Type B pancreatic cell (in vitro differentiated cells): ENCODE measurements around the gene PAPPA. TPM values are rescaled to one million over a fixed set of nuclear protein-coding genes. Genes with fewer than 3 reads are reported as not detected.

Source experiments
- DNase-seq: peaks from one replicate; pipeline ENCODE4 v3.0.0; 2021; ENCODE audit warnings: mixed read lengths; ENCODE audit not compliant: unreplicated experiment; ENCODE audit errors: extremely low spot score
- H3K27ac Mint-ChIP-seq: 2 replicates; pipeline ENCODE4 v1.8.0; 2021; ENCODE audit warnings: mild to moderate bottlenecking, mixed read lengths
- H3K27me3 Mint-ChIP-seq: 2 replicates; pipeline ENCODE4 v1.8.0; 2021; ENCODE audit warnings: mixed read lengths
- H3K36me3 Mint-ChIP-seq: 2 replicates; pipeline ENCODE4 v1.8.0; 2021; ENCODE audit warnings: mixed read lengths
- H3K4me1 Mint-ChIP-seq: one replicate; pipeline ENCODE4 v1.8.0; 2021; ENCODE audit warnings: mixed read lengths; ENCODE audit not compliant: unreplicated experiment
- H3K4me3 Mint-ChIP-seq: 2 replicates; pipeline ENCODE4 v1.8.0; 2021; ENCODE audit warnings: mild to moderate bottlenecking, mixed read lengths
- H3K9me3 Mint-ChIP-seq: 2 replicates; pipeline ENCODE4 v1.8.0; 2021; ENCODE audit warnings: mixed read lengths
- CTCF ChIP-seq: fragments of 200-600 bp; sonication (generic); conservative IDR thresholded peaks from 2 replicates; pipeline ENCODE4 v1.5.0; 2021; ENCODE audit warnings: antibody characterized with exemption, mild to moderate bottlenecking
- total RNA-seq: library from RNA; stranded (reverse); gene quantifications from 2 replicates; pipeline ENCODE4 v1.2.1, GENCODE V29; 2021; ENCODE audit warnings: low replicate concordance

The PAPPA gene
- total RNA-seq, 1 donor from 2014 or later, result 11.0 TPM

DNA sequence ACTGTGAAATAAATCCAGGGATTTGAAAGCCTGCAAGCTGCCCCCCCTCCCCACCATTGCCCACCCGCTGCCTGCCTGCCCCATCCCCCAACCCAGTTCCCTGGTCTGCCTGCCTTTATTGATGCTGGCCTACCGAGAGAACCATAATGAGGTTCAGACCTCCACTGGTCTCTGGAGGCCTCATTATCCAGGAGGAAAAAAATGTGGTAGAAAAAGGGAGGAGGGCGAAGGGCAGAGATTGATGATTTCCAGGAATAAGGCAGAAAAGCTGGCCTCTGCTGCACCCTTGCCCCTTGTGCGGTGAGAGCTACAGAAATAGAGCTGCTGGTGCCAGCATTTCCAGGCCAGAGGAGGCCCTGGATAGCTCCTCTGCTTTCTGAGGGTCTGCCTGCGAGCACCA lies 216.1 kb downstream of the PAPPA start:
- Mint-ChIP-seq H3K9me3 (no peaks in the 10 kb centered on the region), H3K4me1 (peaks cover 20% of the 10 kb centered on the region), H3K4me3 (peak overlapping the region; percentile 35), H3K36me3 (peaks cover 8% of the 10 kb centered on the region), H3K27me3 (no peaks in the 10 kb centered on the region), H3K27ac (peak overlapping the region; percentile 4)
- no peak for TF ChIP-seq CTCF
- DNase-seq, result no peak

DNA sequence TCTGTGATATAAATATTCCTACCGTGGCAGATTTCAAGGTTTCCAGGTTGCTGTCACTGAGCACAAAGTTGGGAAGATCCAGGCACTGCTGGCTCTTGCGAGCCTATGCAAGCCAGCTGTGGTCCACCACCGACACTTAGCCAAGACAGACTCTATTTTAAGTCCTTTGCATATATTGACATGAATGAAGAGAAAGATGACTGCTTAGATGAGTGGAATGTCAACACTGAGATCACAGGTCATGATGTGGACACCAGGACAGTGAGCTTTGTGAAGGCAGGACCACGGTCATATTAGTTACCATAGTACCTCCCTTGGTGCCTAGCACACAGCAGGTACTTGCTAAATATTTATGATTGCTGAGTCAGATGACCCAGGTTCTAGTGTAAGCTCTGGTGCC lies 217.0 kb downstream of the PAPPA start:
- Mint-ChIP-seq H3K4me1 (peaks cover 20% of the 10 kb centered on the region), H3K4me3 (no peak overlapping the region), H3K9me3 (no peaks in the 10 kb centered on the region), H3K36me3 (peaks cover 13% of the 10 kb centered on the region), H3K27me3 (no peaks in the 10 kb centered on the region), H3K27ac (no peak overlapping the region)
- no peak for TF ChIP-seq CTCF
- DNase-seq, result no peak

DNA sequence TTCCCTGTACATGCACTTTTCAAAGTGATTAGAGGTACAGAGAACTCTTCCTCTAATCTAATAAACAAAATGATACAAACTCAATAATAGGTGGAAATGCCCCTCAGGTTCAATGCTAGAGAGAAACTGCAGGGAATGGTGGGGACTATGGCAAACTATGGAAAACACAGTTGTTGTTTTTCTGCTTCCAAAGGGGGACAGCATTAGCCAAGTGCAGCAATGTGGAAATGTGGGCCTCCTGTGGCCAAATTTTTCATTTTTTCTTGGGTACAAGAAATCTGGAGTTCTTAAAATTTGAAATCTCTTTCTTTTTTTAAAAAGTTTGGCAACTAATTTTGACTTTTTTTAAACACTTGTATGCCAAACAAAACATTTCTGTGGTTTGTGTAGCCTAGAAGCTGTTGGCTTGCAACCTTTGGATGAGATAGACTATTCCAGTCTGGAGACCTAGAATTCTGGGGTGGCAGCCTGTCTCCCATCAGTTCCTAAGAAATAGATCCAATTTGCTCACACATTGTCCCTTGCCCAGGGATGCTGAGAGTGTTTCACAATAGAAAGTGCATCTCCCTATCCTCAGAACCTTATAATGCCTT lies 218.6 kb downstream of the PAPPA start:
- H3K27ac Mint-ChIP-seq, result no peak overlapping the region
- no peak for DNase-seq
- H3K4me1 Mint-ChIP-seq, result peaks cover 20% of the 10 kb centered on the region
- no peak for TF ChIP-seq CTCF
- H3K9me3 Mint-ChIP-seq, result no peaks in the 10 kb centered on the region
- H3K27me3 Mint-ChIP-seq, result no peaks in the 10 kb centered on the region
- H3K4me3 Mint-ChIP-seq, result no peak overlapping the region
- peaks cover 13% of the 10 kb centered on the region for H3K36me3 Mint-ChIP-seq

DNA sequence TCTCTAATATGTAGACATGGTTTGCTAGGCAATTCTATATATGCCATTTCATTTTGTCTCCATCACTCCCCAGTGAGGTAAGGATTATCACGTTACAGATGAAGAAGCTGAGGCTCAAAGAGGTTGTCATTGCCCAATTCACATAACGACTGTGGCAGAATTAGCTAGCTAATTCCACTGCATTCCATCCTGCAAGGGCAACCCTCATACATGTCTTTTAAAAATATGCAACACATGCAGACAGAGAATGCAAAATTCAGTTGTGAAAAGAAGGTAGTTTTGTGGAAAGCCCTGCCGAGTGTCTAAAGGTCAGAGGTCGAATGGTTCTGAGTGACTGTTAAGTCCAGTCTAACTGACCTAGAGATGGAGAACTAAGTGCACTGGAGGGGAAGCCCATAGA lies 219.2 kb downstream of the PAPPA start:
- no peak overlapping the region for H3K27ac Mint-ChIP-seq
- H3K27me3 Mint-ChIP-seq, result no peaks in the 10 kb centered on the region
- no peak for TF ChIP-seq CTCF
- DNase-seq, result no peak
- peaks cover 17% of the 10 kb centered on the region for H3K36me3 Mint-ChIP-seq
- H3K4me3 Mint-ChIP-seq, result no peak overlapping the region
- H3K4me1 Mint-ChIP-seq, result peaks cover 20% of the 10 kb centered on the region
- no peaks in the 10 kb centered on the region for H3K9me3 Mint-ChIP-seq

DNA sequence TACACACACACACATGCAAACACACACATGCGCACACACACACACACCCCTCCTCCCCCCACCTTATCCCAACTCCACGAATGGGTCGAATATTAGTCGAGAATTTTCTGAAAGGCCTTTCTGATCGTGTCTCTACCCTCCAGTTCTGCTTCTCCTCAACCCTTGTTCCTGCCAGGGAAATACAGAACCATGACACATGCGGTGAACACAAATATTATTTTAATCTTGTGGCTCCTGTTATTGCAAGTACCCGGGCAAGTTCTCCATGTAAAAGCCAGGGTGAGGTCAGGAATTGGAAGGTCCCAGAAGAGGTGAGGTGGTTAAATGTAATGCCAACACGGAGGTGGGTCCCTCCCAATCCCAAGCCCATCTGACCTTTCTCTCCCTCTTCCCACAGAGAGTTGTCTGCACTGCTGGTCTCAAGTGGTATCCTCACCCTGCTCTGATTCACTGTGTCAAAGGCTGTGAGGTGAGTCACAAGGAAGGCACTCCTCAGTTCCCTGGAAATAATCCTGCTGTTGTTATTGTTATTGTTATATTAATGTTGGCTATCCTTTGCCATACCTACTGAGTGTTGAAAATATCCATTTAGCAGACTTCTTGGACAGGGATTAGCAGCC lies 223.7 kb downstream of the PAPPA start:
- H3K4me1 Mint-ChIP-seq, result no peaks in the 10 kb centered on the region
- DNase-seq, result no peak
- H3K36me3 Mint-ChIP-seq, result peaks cover 25% of the 10 kb centered on the region

More for the DNA sequence above, 223.7 kb downstream of the PAPPA start:
- no peaks in the 10 kb centered on the region for H3K9me3 Mint-ChIP-seq
- no peak for TF ChIP-seq CTCF
- H3K27ac Mint-ChIP-seq, result no peak overlapping the region
- H3K4me3 Mint-ChIP-seq, result no peak overlapping the region
- no peaks in the 10 kb centered on the region for H3K27me3 Mint-ChIP-seq
